Activated T-cell treated with anti-CD3 and anti-CD28 coated beads, Interleukin-2, amount 50 U/mL, for 24 hours (primary cell): ENCODE measurements around the gene SBSN.
"Not testable (repeated sequence)": the region's sequence is repeated elsewhere in the genome, so short reads cannot be mapped to it uniquely, and the experiment has no call there.

Experiments used
- DNase-seq: peaks from one replicate; pipeline ENCODE4 v3.0.0-alpha.2; 2020
- H3K27ac Mint-ChIP-seq: 2 replicates; pipeline ENCODE4 v1.8.0; 2020; ENCODE audit warnings: mild to moderate bottlenecking, mixed read lengths
- H3K27me3 Mint-ChIP-seq: 2 replicates; pipeline ENCODE4 v1.8.0; 2020; ENCODE audit warnings: mixed read lengths
- H3K36me3 Mint-ChIP-seq: 2 replicates; pipeline ENCODE4 v1.8.0; 2020; ENCODE audit warnings: low read depth, mixed read lengths
- H3K4me1 Mint-ChIP-seq: 2 replicates; pipeline ENCODE4 v1.8.0; 2020; ENCODE audit warnings: low read depth, mixed read lengths
- H3K4me3 Mint-ChIP-seq: 2 replicates; pipeline ENCODE4 v1.8.0; 2020; ENCODE audit warnings: mild to moderate bottlenecking, moderate library complexity, mixed read lengths
- H3K9me3 Mint-ChIP-seq: 2 replicates; pipeline ENCODE4 v1.8.0; 2020; ENCODE audit warnings: mixed read lengths

Gene SBSN

GRCh38 chr19:35491836-35492360, 36.2 kb downstream of the SBSN start:
- Mint-ChIP-seq H3K4me3 (no peak overlapping the region), H3K27ac (no peak overlapping the region), H3K36me3 (no peaks in the 10 kb centered on the region), H3K9me3 (no peaks in the 10 kb centered on the region), H3K4me1 (peaks cover 10% of the 10 kb centered on the region), H3K27me3 (peaks cover 33% of the 10 kb centered on the region)
- no peak for DNase-seq

- Mint-ChIP-seq H3K27ac (no peak within 1 kb of the TSS), H3K36me3 (no peaks in the 10 kb centered on the region), H3K4me3 (no peak within 1 kb of the TSS), H3K27me3 (peaks cover 37% of the 10 kb centered on the region), H3K9me3 (no peaks in the 10 kb centered on the region), H3K4me1 (peaks cover 7% of the 10 kb centered on the region)
- DNase-seq = no peak
Measured at GRCh38 chr19:35490364-35490763, 37.7 kb downstream of the SBSN start, which contains the start of gene KRTDAP. Gene KRTDAP (minus strand): TSS chr19:35490464. CDS start chr19:35490442, 22 bp downstream.

- H3K4me3 Mint-ChIP-seq = no peak overlapping the region
- H3K27ac Mint-ChIP-seq = no peak overlapping the region
- peaks cover 9% of the 10 kb centered on the region for H3K4me1 Mint-ChIP-seq
- no peaks in the 10 kb centered on the region for H3K36me3 Mint-ChIP-seq
- peaks cover 30% of the 10 kb centered on the region for H3K27me3 Mint-ChIP-seq
- no peak for DNase-seq
- no peaks in the 10 kb centered on the region for H3K9me3 Mint-ChIP-seq
Measured at GRCh38 chr19:35488677-35489076, 39.4 kb downstream of the SBSN start.

GRCh38 chr19:35487656-35488182, 40.4 kb downstream of the SBSN start:
- Mint-ChIP-seq H3K9me3 (no peaks in the 10 kb centered on the region), H3K4me3 (no peak overlapping the region), H3K27me3 (peaks cover 23% of the 10 kb centered on the region), H3K36me3 (no peaks in the 10 kb centered on the region), H3K4me1 (peaks cover 12% of the 10 kb centered on the region), H3K27ac (no peak overlapping the region)
- DNase-seq = no peak

- no peaks in the 10 kb centered on the region for H3K9me3 Mint-ChIP-seq
- H3K4me1 Mint-ChIP-seq = peaks cover 12% of the 10 kb centered on the region
- no peaks in the 10 kb centered on the region for H3K36me3 Mint-ChIP-seq
- H3K27ac Mint-ChIP-seq = no peak overlapping the region
- no peak for DNase-seq
- H3K27me3 Mint-ChIP-seq = peaks cover 12% of the 10 kb centered on the region
- H3K4me3 Mint-ChIP-seq = no peak overlapping the region
Measured at GRCh38 chr19:35486268-35486708, 41.8 kb downstream of the SBSN start.

- no peak overlapping the region for H3K4me3 Mint-ChIP-seq
- DNase-seq = no peak
- H3K27ac Mint-ChIP-seq = no peak overlapping the region
- peaks cover 12% of the 10 kb centered on the region for H3K4me1 Mint-ChIP-seq
- H3K9me3 Mint-ChIP-seq = no peaks in the 10 kb centered on the region
- H3K36me3 Mint-ChIP-seq = no peaks in the 10 kb centered on the region
- H3K27me3 Mint-ChIP-seq = peaks cover 7% of the 10 kb centered on the region
Measured at GRCh38 chr19:35484252-35485036, 43.7 kb downstream of the SBSN start.

GRCh38 chr19:35483089-35483488, 45.0 kb downstream of the SBSN start:
- Mint-ChIP-seq H3K4me3 (no peak overlapping the region), H3K27ac (no peak overlapping the region), H3K4me1 (peaks cover 12% of the 10 kb centered on the region), H3K36me3 (no peaks in the 10 kb centered on the region), H3K27me3 (peaks cover 7% of the 10 kb centered on the region), H3K9me3 (no peaks in the 10 kb centered on the region)
- no peak for DNase-seq

- Mint-ChIP-seq H3K27ac (no peak overlapping the region), H3K27me3 (no peaks in the 10 kb centered on the region), H3K36me3 (no peaks in the 10 kb centered on the region), H3K4me1 (peaks cover 3% of the 10 kb centered on the region), H3K9me3 (no peaks in the 10 kb centered on the region), H3K4me3 (no peak overlapping the region)
- DNase-seq = no peak
Measured at GRCh38 chr19:35478794-35479677, 49.1 kb downstream of the SBSN start.

- H3K27ac Mint-ChIP-seq = no peak overlapping the region
- H3K9me3 Mint-ChIP-seq = no peaks in the 10 kb centered on the region
- H3K36me3 Mint-ChIP-seq = no peaks in the 10 kb centered on the region
- H3K27me3 Mint-ChIP-seq = no peaks in the 10 kb centered on the region
- no peak overlapping the region for H3K4me3 Mint-ChIP-seq
- DNase-seq = no peak
- H3K4me1 Mint-ChIP-seq = no peaks in the 10 kb centered on the region
Measured at GRCh38 chr19:35476149-35476548, 52.0 kb downstream of the SBSN start.

- DNase-seq, H3K36me3 Mint-ChIP-seq, H3K27me3 Mint-ChIP-seq, H3K9me3 Mint-ChIP-seq, H3K4me3 Mint-ChIP-seq, H3K4me1 Mint-ChIP-seq, H3K27ac Mint-ChIP-seq: not testable (repeated sequence)
Measured at GRCh38 chr19:35474594-35474993, 53.5 kb downstream of the SBSN start.

GRCh38 chr19:35474104-35474503, 54.0 kb downstream of the SBSN start:
- H3K27ac Mint-ChIP-seq = no peak overlapping the region
- no peaks in the 10 kb centered on the region for H3K36me3 Mint-ChIP-seq
- H3K4me3 Mint-ChIP-seq = no peak overlapping the region
- no peaks in the 10 kb centered on the region for H3K27me3 Mint-ChIP-seq
- no peak for DNase-seq
- H3K9me3 Mint-ChIP-seq = no peaks in the 10 kb centered on the region
- no peaks in the 10 kb centered on the region for H3K4me1 Mint-ChIP-seq
